Nephron (organoid): ENCODE data around the gene ZNF280D.

Experiments
- H3K27ac Mint-ChIP-seq, 3 experiments: 2 replicates each; pipeline ENCODE4 v1.8.0; 2020; ENCODE audit warnings: mixed read lengths in 3 of 3, mild to moderate bottlenecking in 2 of 3, moderate library complexity in 1 of 3
- H3K27me3 Mint-ChIP-seq: 2 replicates; pipeline ENCODE4 v1.8.0; 2021; ENCODE audit warnings: low read depth, mild to moderate bottlenecking, moderate library complexity, mixed read lengths
- H3K36me3 Mint-ChIP-seq: 2 replicates; pipeline ENCODE4 v1.8.0; 2020; ENCODE audit warnings: low read depth, mixed read lengths
- H3K4me1 Mint-ChIP-seq: 2 replicates; pipeline ENCODE4 v1.8.0; 2020; ENCODE audit warnings: mixed read lengths
- H3K4me3 Mint-ChIP-seq, 3 experiments: 2 replicates each; pipeline ENCODE4 v1.8.0; 2020; ENCODE audit warnings: mild to moderate bottlenecking in 3 of 3, mixed read lengths in 3 of 3, moderate library complexity in 2 of 3
- H3K9me3 Mint-ChIP-seq: 2 replicates; pipeline ENCODE4 v1.8.0; 2020; ENCODE audit warnings: mixed read lengths
- CTCF ChIP-seq, 3 experiments: fragments of 200-600 bp; sonication (generic); IDR thresholded peaks; one replicate each; pipeline ENCODE4 v1.5.0; 2021; ENCODE audit warnings: antibody characterized with exemption in 3 of 3; ENCODE audit not compliant: unreplicated experiment in 3 of 3

ZNF280D gene

GRCh38 chr15:56693761-56694160 is 39.5 kb downstream of the ZNF280D start:
- no peak for TF ChIP-seq CTCF (IDR thresholded peaks at IDR 0.05; ENCODE audit: unreplicated experiment in 3 of 3)
- Mint-ChIP-seq H3K27me3 (no peaks in the 10 kb centered on the region), H3K4me1 (no peaks in the 10 kb centered on the region), H3K36me3 (peaks cover 7% of the 10 kb centered on the region), H3K27ac (no peak overlapping the region), H3K4me3 (no peak overlapping the region), H3K9me3 (no peaks in the 10 kb centered on the region)

- Mint-ChIP-seq H3K27ac (no peak overlapping the region), H3K4me3 (no peak overlapping the region), H3K36me3 (no peaks in the 10 kb centered on the region), H3K27me3 (no peaks in the 10 kb centered on the region), H3K9me3 (no peaks in the 10 kb centered on the region), H3K4me1 (no peaks in the 10 kb centered on the region)
- no peak for TF ChIP-seq CTCF (IDR thresholded peaks at IDR 0.05; ENCODE audit: unreplicated experiment in 3 of 3)
Observed at GRCh38 chr15:56690733-56691132, 42.6 kb downstream of the ZNF280D start.

- Mint-ChIP-seq H3K4me1 (peaks cover 4% of the 10 kb centered on the region), H3K4me3 (no peak overlapping the region), H3K36me3 (no peaks in the 10 kb centered on the region), H3K27me3 (no peaks in the 10 kb centered on the region), H3K9me3 (no peaks in the 10 kb centered on the region), H3K27ac (no peak overlapping the region)
- TF ChIP-seq CTCF (IDR thresholded peaks at IDR 0.05; ENCODE audit: unreplicated experiment in 3 of 3), result no peak
Observed at GRCh38 chr15:56683908-56684307, 49.4 kb downstream of the ZNF280D start.

- H3K4me1 Mint-ChIP-seq, result peaks cover 4% of the 10 kb centered on the region
- no peak overlapping the region for H3K4me3 Mint-ChIP-seq
- TF ChIP-seq CTCF (IDR thresholded peaks at IDR 0.05; ENCODE audit: unreplicated experiment in 3 of 3), result no peak
- no peak overlapping the region for H3K27ac Mint-ChIP-seq
- no peaks in the 10 kb centered on the region for H3K36me3 Mint-ChIP-seq
- no peaks in the 10 kb centered on the region for H3K27me3 Mint-ChIP-seq
- H3K9me3 Mint-ChIP-seq, result no peaks in the 10 kb centered on the region
Observed at GRCh38 chr15:56681113-56681512, 52.2 kb downstream of the ZNF280D start.

GRCh38 chr15:56679225-56679624 is 54.1 kb downstream of the ZNF280D start:
- Mint-ChIP-seq H3K36me3 (no peaks in the 10 kb centered on the region), H3K27me3 (no peaks in the 10 kb centered on the region), H3K4me1 (peaks cover 4% of the 10 kb centered on the region), H3K27ac (peak overlapping the region in 1 of 3 experiments; percentile 57), H3K9me3 (no peaks in the 10 kb centered on the region), H3K4me3 (no peak overlapping the region)
- no peak for TF ChIP-seq CTCF (IDR thresholded peaks at IDR 0.05; ENCODE audit: unreplicated experiment in 3 of 3)

- no peaks in the 10 kb centered on the region for H3K9me3 Mint-ChIP-seq
- TF ChIP-seq CTCF (IDR thresholded peaks at IDR 0.05; ENCODE audit: unreplicated experiment in 3 of 3), result no peak
- H3K27ac Mint-ChIP-seq, result no peak overlapping the region
- H3K4me1 Mint-ChIP-seq, result peaks cover 4% of the 10 kb centered on the region
- H3K27me3 Mint-ChIP-seq, result no peaks in the 10 kb centered on the region
- no peak overlapping the region for H3K4me3 Mint-ChIP-seq
- peaks cover 2% of the 10 kb centered on the region for H3K36me3 Mint-ChIP-seq
Observed at GRCh38 chr15:56678571-56678970, 54.7 kb downstream of the ZNF280D start.
